SW480 (cell line): Measurements from ENCODE around the gene LILRB5.
"Not testable (repeated sequence)": the region's sequence is repeated elsewhere in the genome, so short reads cannot be mapped to it uniquely, and the experiment has no call there.

Experiments used
- DNase-seq: peaks from one replicate; pipeline ENCODE4 v3.0.0-alpha.2; 2016; ENCODE audit warnings: low spot score

Gene LILRB5

DNA sequence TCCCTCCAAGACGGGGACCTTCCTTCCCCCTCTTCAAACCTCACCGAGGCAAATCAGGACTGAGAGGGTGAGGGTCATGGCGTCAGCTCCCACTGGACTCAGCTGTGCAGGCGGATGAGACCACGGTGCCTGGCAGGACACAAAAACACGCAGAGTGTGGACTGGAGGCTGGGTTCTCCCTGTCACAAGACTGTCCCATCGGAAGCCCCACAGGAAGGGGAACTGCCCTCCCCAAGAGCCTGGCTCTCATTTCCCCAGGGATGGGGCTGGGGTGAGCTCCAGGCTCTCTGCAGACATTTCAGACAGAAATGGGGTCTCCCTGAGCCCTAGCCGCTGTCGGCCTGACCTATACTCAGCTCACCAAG, at the start of gene LILRB5:
LILRB5 (minus strand) TSS at position 158 of the 365 bp plus-strand sequence; CDS start at position 78, 80 bp downstream.
- DNase-seq, result no peak

- no peak for DNase-seq
Observed at GRCh38 chr19:54305141-54305540, 48.1 kb upstream of the LILRB5 start.

GRCh38 chr19:54302257-54302656, 45.2 kb upstream of the LILRB5 start:
- no peak for DNase-seq

GRCh38 chr19:54299515-54299914, 42.4 kb upstream of the LILRB5 start:
- DNase-seq, result no peak

DNA sequence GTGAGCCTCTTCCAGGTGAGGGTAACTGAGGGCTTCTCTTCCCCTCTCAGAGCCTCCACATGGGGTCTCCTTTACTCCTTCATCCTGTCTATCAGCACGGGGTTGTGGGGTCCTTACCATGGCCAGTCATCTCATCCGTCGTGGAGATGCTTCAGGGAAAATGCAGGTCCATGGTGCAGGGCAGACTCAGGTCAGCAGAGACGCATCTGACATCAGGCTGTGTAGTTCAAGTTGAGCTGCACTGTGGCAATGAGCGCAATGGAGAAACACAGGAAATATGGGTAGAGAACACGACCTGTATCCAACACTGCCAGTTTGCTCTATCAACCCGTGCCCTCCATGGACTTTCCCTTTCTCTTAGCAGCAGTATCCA, 42.0 kb upstream of the LILRB5 start:
- no peak for DNase-seq

GRCh38 chr19:54298357-54299125, 41.5 kb upstream of the LILRB5 start:
- no peak for DNase-seq

- no peak for DNase-seq
Observed at GRCh38 chr19:54297759-54298305, 40.8 kb upstream of the LILRB5 start.

GRCh38 chr19:54294539-54294938, 37.5 kb upstream of the LILRB5 start:
- DNase-seq, result no peak

- DNase-seq, result not testable (repeated sequence)
Observed at GRCh38 chr19:54289160-54289559, 32.1 kb upstream of the LILRB5 start.

DNA sequence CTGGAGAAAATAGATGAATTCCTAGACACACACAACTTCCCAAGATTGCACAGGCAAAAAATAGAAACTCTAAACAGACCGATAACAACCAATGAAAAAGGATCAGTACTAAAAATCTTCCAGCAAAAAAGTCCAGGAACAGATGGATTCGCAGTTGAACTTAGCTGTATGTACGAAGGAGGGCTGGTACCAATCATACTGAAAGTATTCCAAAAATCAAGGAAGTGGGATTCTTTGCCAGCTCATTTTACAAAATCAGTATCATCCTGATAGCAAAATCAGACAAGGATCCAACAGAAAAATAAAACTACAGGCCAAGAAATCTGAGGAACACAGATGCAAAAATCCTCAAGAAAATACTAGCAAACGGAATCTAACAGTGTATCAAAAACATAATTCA, 30.4 kb upstream of the LILRB5 start:
- no peak for DNase-seq

DNA sequence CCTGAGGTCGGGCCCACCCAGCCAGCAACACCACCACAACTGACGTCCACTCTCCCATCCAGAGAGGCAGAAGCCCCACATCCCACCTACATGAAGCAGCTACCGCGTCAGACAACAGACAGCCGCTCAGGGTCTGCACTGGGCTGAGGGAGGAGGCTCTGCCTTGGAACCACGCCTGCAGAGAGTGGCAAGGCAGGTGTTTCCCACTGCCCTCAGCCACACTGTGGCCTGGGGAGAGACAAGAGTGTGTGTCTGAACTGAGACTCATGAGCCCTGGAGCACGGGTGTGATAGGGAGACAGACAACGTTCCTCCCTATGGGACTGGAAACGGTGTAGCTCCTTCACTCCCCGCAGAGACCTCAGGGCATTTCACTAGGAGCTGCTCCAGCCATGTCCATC, 29.2 kb upstream of the LILRB5 start:
- not testable (repeated sequence) for DNase-seq

DNA sequence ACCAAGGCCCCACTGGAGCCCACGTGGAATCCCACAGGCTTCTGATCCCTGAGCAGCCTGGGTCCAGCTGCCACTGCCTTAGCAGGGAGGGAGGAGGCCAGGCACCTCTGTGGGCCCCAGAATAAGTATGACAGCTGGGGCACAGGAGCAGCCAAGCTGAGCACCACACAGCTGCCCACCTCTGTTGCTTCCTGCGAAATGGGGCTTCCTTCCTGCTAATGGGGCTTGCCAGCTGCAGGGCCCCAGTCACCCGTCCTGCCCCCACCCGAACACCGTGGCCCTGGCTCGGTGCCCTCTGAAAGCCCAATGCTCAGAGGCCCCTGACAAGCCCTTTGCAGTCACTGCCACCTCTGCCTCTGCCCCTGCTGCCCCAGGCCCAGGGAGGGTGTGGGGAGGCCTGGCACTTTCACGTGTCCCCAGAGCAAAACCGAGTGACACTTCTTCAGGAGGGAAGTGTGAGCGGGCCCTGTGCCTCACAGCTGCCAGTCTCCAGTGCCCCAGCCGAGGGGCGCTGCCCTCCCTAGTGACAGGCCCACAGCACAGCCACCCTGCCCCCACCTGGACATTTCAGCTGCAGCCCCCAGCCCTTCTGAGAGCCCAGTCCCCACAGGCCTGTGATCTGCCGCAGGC, 28.5 kb upstream of the LILRB5 start:
- not testable (repeated sequence) for DNase-seq

DNA sequence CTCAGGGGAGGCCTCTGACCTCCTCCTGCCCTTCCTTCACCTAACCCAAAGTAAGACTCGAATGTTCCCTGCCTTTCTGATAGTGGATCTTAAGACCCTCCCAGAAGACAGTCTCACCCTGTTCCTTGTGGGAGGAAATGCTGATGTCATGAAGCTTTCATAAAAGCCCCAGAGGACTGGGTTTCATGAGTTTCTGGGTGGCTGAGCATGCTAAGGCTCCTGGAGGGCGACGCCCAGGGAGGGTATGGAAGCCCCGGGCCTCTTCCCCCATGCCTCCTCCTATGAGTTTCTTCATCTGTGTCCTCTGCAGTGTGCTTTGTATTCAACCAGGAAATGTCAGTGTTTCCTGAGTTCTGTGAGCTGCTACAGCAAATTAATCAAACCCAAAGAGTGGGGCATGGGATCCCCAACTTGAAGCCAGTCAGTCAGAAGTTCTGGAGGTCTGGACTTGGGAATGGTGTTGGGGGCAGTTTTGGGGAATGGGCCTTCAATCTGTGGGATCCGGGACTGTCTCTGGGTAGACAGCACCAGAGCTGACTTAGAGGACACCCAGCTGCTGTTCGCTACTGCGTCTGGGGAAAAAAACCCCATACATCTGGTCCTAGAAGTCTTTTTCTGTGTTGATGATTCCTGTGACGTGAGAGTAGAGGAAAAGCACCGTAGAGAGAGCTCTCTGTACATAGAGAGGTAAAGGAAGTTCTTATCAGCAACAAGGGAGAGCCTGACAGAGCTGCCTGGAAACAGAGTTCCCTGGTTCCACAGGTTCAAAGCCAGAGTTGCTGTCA, 25.8 kb upstream of the LILRB5 start:
- DNase-seq, result no peak

DNA sequence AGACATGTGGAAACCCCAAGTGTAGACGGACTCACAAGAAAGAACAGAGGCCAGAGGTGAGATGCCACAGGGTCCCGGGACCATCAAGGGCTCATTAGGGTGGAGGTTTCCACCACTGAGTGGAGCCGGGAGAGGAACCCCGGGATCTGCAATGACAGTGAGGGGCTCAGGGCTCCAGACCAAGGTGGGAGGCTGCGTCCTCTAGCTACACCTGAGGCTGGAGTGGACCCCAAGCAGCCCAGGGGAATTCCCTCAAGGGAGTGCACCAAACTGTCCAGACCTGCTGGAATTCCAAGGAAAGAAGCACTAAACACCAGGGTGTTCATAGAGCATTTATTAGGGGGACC, 24.6 kb upstream of the LILRB5 start:
- not testable (repeated sequence) for DNase-seq

- DNase-seq, result no peak
Observed at GRCh38 chr19:54281007-54281728, 24.1 kb upstream of the LILRB5 start, which contains the start of gene LILRB2. TSS of gene LILRB2 (minus strand) at chr19:54281110. CDS start at chr19:54280496, 614 bp downstream.

- DNase-seq, result not testable (repeated sequence)
Observed at GRCh38 chr19:54280441-54280840, 23.4 kb upstream of the LILRB5 start.

DNA sequence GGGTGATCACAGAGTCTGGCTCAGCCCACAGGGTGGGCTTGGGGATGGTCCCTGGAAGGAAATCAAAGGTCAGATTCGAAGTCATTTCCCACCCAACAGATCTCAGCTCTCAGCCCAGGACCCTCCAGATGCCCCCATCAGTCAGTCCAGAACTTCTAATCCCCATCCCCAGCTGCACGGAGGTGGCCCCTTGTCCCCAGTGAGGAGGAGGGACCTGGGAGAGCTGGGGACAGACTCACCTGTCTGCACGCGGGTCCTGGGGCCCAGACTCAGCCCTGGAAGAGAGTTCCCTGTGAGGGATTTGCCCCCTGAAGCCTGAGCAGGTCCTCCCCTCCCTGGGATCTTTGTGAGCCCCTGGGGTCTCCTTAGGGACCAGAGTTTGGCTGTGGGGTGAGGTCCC, 23.0 kb upstream of the LILRB5 start:
- DNase-seq, result not testable (repeated sequence)

DNA sequence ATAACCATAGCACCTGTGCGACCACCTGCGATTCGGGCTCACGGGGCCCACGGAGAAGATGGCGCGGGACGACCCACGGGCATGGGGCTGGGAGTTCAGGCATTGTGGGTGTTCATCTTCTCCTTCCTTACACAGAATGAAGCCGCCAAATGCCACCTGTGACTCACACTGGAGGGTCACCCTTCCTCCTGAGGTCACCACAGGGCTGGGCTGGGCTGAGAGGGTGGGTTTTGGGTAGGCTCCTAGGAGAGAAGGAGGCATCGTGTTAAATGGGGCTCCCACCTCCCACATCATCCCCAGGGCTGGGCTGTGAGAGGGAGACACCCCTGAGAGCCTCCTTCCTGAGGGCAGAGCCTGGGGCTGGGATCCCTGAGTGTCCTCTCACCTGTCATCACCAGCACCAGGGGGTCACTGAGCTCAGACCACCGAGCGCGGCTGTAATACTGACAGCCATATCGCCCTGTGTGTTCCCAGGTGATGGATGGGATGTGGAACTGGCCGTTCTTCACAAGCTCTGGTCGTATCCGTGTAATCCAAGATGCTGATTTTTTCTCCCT, 22.4 kb upstream of the LILRB5 start:
- no peak for DNase-seq

GRCh38 chr19:54278571-54279195, 21.6 kb upstream of the LILRB5 start:
- DNase-seq, result not testable (repeated sequence)

GRCh38 chr19:54278056-54278455, 21.0 kb upstream of the LILRB5 start:
- DNase-seq, result not testable (repeated sequence)

DNA sequence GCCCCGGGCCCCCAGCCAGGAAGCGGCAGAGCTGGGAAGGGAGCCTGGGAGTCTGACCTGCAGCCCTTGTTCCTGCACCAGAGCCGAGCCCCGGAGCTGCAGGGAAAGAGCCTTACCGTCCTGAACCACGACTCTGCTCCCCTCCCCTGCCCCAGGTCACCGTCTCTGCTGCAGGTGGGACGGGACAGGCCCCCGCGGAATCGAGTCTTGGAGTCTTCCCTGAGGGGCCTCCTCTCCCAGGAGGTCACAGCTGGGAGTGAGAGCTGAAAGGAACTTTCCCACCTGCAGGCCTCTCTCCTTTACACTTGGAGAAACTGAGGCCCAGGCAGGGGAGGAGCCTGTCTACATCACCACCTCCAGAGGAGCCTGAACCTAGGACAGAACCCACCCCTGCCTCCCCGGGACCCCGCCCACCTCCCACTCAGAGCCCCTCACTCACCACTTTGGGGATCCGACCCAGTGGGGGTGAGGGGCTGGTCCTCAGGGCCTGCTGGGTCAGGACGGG, 20.1 kb upstream of the LILRB5 start:
- DNase-seq, result not testable (repeated sequence)
